ENCODE results near the gene MT2A.
"Not testable (repeated sequence)": the region's sequence is repeated elsewhere in the genome, so short reads cannot be mapped to it uniquely, and the experiment has no call there.

MT2A gene

GRCh38 chr16:56623184-56623583 is 14.8 kb downstream of the MT2A start:
- not testable (repeated sequence) for DNase-seq

GRCh38 chr16:56623637-56624036 is 15.3 kb downstream of the MT2A start:
- no peak for DNase-seq

GRCh38 chr16:56625140-56625942 is 17.0 kb downstream of the MT2A start, which contains the start of gene MT1E:
TSS of gene MT1E (plus strand) at chr16:56625781. CDS start at chr16:56625852, 71 bp downstream.
- DNase-seq = no peak

GRCh38 chr16:56625943-56626654 is 17.7 kb downstream of the MT2A start:
- DNase-seq = no peak

- no peak for DNase-seq
Measured at GRCh38 chr16:56626685-56627084, 18.3 kb downstream of the MT2A start.

- DNase-seq = no peak
Measured at GRCh38 chr16:56628486-56629350, 20.3 kb downstream of the MT2A start.

- DNase-seq = no peak
Measured at GRCh38 chr16:56629531-56629930, 21.1 kb downstream of the MT2A start.

DNA sequence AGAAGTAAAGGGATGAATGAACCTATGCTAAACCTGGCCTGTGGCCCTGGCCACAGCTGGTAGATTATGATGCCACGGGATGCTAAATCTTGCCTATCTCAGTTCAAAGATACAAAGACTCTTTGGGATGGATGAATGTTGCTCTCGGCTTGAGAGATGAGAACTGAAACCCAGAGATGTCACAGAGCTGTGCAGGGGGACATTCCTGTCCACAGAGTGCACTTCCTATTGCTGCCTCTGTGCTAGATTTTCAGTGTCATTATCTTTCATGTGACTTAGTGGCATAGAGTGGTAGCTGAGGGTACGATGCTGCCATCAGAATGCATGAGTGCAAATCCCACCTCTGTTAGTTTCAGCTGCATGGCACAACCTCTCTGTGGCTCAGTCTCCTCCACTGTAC is 21.8 kb downstream of the MT2A start:
- no peak for DNase-seq

GRCh38 chr16:56631197-56631596 is 22.8 kb downstream of the MT2A start:
- no peak for DNase-seq

- DNase-seq = no peak
Measured at GRCh38 chr16:56631832-56632155, 23.4 kb downstream of the MT2A start.

DNA sequence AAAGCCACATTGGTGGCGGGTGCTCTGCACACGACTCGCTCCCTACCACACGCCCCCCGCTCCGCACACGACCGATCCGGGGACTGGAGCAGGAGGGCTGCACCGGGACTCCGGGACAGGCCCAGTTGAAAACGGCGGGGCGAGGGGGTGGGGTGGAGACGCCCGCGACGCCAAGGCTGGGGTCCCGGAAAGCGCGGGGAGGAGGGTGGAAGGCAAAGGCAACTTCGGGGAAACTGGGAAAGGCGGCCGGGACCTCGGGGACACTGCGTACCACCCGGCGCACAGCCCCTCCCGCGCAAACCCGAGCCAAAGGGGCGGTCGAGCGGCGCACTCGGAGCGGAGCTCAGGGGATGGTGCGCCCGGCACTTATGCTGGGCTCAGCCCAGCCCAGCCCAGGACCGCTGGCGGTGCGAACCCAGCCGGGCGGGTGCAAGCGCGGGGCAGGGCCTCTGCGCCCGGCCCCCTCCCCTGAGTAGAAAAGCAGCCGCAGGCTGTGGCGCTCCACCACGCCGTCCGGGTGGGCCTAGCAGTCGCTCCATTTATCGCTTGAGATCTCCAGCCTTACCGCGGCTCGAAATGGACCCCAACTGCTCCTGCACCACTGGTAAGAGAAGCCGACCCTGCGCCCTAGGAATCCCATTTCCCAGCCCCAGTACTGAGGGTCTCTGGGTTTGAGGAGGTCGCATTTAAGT is 23.9 kb downstream of the MT2A start, which contains the start of gene MT1M:
TSS of gene MT1M (plus strand) at position 504 of the 692 bp plus-strand sequence. CDS start at position 577, 73 bp downstream.
- no peak for DNase-seq

DNA sequence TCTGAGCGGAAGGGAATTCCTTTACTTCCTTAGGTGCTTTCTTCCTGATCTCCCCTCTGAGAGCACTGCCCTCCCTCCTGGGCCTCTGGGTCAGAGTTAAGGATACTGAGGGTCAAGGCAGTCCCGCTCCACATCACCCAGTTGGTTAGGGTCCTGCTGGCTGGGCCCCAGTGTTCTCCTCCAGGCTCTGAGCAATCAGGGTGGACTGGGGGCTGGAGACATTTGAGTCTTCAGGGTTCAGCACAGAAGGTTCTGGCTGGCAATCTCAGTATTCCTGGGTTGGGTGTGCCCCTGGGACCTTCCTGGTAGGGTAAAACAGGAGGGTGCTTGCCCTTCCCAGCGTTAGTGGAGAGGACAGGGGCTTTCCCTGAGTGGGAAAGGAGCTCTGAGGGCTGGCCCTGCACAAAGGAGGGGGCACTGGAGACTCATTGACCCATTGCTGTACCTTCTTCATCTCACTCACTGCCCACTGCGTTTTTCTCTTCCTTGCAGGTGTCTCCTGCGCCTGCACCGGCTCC is 24.5 kb downstream of the MT2A start:
- DNase-seq = no peak

- no peak for DNase-seq
Measured at GRCh38 chr16:56633535-56633934, 25.2 kb downstream of the MT2A start.

GRCh38 chr16:56634715-56635440 is 26.5 kb downstream of the MT2A start:
- DNase-seq = no peak

DNA sequence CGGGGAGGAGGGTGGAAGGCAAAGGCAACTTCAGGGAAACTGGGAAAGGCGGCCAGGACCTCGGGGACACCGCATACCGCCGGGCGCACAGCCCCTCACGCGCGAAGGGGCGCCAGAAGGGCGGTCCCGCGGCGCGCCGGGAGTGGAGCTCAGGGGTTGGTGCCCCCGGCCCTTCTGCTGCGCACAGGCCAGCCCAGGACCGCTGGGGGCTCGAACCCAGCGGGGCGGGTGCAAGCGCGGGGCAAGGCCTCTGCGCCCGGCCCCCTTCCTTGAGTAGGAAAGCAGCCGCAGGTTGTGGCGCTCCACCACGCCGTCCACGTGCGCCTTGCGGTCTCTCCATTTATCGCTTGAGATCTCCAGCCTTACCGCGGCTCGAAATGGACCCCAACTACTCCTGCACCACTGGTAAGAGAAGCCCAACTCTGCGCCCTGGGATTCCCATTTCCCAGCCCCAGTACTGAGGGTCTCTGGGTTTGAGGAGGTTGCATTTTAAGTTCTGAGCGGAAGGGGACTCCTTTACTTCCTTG is 27.1 kb downstream of the MT2A start:
- no peak for DNase-seq

DNA sequence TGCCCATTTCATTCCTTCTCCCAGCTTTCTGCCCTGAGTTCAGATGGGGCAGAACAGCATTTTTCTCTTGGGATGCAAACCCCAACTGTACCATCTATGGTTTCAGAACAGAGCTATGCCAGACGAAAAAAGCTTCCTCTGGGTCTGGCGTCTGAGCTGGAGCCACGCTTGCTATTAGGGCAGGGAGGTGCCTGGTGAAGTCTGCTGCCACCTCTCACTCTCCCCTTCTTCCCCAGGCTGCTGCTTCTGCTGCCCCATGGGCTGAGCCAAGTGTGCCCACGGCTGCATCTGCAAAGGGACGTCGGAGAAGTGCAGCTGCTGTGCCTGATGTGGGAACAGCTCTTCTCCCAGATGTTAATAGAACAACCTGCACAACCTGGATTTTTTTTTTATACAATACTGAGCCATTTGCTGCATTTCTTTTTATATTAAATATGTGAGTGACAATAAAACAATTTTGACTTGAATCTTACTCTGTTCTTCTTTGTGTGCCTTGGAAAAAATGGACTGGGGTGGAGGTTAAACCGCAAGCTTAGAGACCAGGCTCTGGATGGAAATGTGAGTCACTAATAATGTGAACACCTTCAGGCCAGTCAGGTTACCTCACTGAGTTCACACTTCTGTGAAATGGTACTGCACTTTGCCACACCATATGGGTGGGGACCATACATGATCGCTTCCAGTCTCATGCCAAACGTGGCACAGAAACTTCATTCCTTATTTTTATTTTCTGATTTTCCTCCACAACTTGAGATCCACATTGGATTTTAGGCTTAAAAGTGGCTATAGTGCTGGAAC is 28.4 kb downstream of the MT2A start:
- DNase-seq = no peak

DNA sequence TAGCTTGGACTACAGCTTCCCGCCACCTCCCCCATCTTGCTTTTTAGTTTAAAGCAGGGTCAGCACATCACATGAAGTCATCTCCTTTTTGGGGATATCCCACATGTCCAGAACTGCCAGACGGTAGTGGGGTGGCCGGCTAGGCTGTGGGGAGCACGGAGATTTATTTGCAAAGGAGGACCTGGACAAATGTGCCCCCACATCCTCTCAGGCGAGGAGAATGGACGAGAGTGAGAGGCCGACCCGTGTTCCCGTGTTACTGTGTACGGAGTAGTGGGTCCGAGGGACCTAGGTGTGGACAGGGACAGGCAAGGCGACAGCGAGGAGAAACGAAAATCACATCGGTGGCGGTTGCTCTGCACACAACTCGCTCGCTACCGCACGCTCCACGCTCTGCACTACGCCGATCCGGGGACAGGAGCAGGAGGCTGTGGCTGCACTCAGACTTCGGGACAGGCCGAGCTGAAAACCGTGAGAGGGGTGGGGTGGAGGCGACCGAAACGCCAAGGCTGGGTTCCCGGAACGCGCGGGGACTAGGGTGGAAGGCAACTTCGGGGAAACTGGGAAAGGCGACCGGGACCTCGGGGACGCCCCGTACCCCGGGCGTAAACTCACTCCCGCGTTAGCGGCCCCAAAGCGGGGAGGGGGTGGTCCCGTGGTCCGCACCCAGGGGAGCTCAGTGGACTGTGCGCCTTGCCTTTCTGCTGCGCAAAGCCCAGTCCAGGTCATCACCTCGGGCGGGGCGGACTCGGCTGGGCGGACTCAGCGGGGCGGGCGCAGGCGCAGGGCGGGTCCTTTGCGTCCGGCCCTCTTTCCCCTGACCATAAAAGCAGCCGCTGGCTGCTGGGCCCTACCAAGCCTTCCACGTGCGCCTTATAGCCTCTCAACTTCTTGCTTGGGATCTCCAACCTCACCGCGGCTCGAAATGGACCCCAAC is 29.7 kb downstream of the MT2A start, which contains the start of gene MT1A:
TSS of gene MT1A (plus strand) at position 853 of the 937 bp plus-strand sequence. CDS start at position 926, 73 bp downstream.
- DNase-seq = no peak

- no peak for DNase-seq
Measured at GRCh38 chr16:56639045-56639444, 30.7 kb downstream of the MT2A start.

DNA sequence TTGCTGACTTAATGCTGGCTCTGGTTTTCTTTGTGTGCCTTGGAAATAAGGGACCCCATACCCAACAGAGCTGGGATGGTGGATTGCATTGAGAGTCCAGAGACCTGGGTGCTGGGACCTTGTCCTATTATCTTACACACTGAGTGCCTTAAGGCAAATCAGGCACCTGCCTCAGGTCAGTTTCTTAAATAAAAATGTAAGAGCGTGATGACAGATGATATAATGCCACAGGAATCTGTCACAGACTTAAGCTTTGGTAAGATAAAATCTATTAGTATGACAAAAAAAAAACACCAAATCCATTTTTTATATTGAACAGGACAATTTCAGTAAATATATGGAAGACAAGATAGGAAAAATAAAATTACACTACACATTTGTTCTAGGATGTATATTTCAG is 31.7 kb downstream of the MT2A start:
- no peak for DNase-seq
